ENCODE data around the gene LAMA4.

LAMA4 gene

GRCh38 chr6:112176175-112176574 lies 78.2 kb downstream of the LAMA4 start:
- TF ChIP-seq CEBPB (IDR thresholded peaks at IDR 0.05) (no peak), TEAD4 (IDR thresholded peaks at IDR 0.05) (no peak), TCF12 (IDR thresholded peaks at IDR 0.05; ENCODE audit: low read depth) (no peak), RAD21 (IDR thresholded peaks at IDR 0.05; ENCODE audit: low read depth) (no peak), EGR1 (IDR thresholded peaks at IDR 0.05) (no peak), CREB1 (IDR thresholded peaks at IDR 0.05; ENCODE audit: low read depth) (no peak), YY1 (IDR thresholded peaks at IDR 0.05; ENCODE audit: low read depth) (no peak), TAF1 (IDR thresholded peaks at IDR 0.05; ENCODE audit: low read depth) (no peak), MAX (IDR thresholded peaks at IDR 0.05) (no peak), FOXM1 (IDR thresholded peaks at IDR 0.05; ENCODE audit: borderline replicate concordance, low read depth) (no peak), EP300 (IDR thresholded peaks at IDR 0.05; ENCODE audit: borderline replicate concordance) (no peak), USF1 (IDR thresholded peaks at IDR 0.05) (no peak), NFIC (IDR thresholded peaks at IDR 0.05) (no peak), ZBTB7A (IDR thresholded peaks at IDR 0.05; ENCODE audit: low read depth) (no peak)
- TF ChIP-seq, protein P1, sequence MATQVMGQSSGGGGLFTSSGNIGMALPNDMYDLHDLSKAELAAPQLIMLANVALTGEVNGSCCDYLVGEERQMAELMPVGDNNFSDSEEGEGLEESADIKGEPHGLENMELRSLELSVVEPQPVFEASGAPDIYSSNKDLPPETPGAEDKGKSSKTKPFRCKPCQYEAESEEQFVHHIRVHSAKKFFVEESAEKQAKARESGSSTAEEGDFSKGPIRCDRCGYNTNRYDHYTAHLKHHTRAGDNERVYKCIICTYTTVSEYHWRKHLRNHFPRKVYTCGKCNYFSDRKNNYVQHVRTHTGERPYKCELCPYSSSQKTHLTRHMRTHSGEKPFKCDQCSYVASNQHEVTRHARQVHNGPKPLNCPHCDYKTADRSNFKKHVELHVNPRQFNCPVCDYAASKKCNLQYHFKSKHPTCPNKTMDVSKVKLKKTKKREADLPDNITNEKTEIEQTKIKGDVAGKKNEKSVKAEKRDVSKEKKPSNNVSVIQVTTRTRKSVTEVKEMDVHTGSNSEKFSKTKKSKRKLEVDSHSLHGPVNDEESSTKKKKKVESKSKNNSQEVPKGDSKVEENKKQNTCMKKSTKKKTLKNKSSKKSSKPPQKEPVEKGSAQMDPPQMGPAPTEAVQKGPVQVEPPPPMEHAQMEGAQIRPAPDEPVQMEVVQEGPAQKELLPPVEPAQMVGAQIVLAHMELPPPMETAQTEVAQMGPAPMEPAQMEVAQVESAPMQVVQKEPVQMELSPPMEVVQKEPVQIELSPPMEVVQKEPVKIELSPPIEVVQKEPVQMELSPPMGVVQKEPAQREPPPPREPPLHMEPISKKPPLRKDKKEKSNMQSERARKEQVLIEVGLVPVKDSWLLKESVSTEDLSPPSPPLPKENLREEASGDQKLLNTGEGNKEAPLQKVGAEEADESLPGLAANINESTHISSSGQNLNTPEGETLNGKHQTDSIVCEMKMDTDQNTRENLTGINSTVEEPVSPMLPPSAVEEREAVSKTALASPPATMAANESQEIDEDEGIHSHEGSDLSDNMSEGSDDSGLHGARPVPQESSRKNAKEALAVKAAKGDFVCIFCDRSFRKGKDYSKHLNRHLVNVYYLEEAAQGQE (IDR thresholded peaks at IDR 0.05; ENCODE audit: low read depth): no peak

- TF ChIP-seq FOXM1 (IDR thresholded peaks at IDR 0.05; ENCODE audit: borderline replicate concordance, low read depth) (no peak), TAF1 (IDR thresholded peaks at IDR 0.05; ENCODE audit: low read depth) (no peak), TCF12 (IDR thresholded peaks at IDR 0.05; ENCODE audit: low read depth) (no peak), EGR1 (IDR thresholded peaks at IDR 0.05) (no peak), EP300 (IDR thresholded peaks at IDR 0.05; ENCODE audit: borderline replicate concordance) (no peak), TEAD4 (IDR thresholded peaks at IDR 0.05) (no peak), MAX (IDR thresholded peaks at IDR 0.05) (no peak), USF1 (IDR thresholded peaks at IDR 0.05) (no peak), NFIC (IDR thresholded peaks at IDR 0.05) (no peak), CREB1 (IDR thresholded peaks at IDR 0.05; ENCODE audit: low read depth) (no peak), YY1 (IDR thresholded peaks at IDR 0.05; ENCODE audit: low read depth) (no peak), CEBPB (IDR thresholded peaks at IDR 0.05) (no peak), ZBTB7A (IDR thresholded peaks at IDR 0.05; ENCODE audit: low read depth) (no peak)
Observed at GRCh38 chr6:112173221-112173804, 81.1 kb downstream of the LAMA4 start.

- TF ChIP-seq EP300 (IDR thresholded peaks at IDR 0.05; ENCODE audit: borderline replicate concordance): no peak
- TF ChIP-seq CREB1 (IDR thresholded peaks at IDR 0.05; ENCODE audit: low read depth): no peak
- TF ChIP-seq, protein P1 (IDR thresholded peaks at IDR 0.05; ENCODE audit: low read depth): no peak
- TF ChIP-seq CEBPB (IDR thresholded peaks at IDR 0.05): no peak
- TF ChIP-seq MAX (IDR thresholded peaks at IDR 0.05): no peak
- no peak for TF ChIP-seq NFIC (IDR thresholded peaks at IDR 0.05)
- TF ChIP-seq YY1 (IDR thresholded peaks at IDR 0.05; ENCODE audit: low read depth): no peak
- TF ChIP-seq ZBTB7A (IDR thresholded peaks at IDR 0.05; ENCODE audit: low read depth): no peak
- no peak for TF ChIP-seq EGR1 (IDR thresholded peaks at IDR 0.05)
- no peak for TF ChIP-seq USF1 (IDR thresholded peaks at IDR 0.05)
- TF ChIP-seq TEAD4 (IDR thresholded peaks at IDR 0.05): no peak
- TF ChIP-seq FOXM1 (IDR thresholded peaks at IDR 0.05; ENCODE audit: borderline replicate concordance, low read depth): no peak
Observed at GRCh38 chr6:112172540-112172939, 81.8 kb downstream of the LAMA4 start.

DNA sequence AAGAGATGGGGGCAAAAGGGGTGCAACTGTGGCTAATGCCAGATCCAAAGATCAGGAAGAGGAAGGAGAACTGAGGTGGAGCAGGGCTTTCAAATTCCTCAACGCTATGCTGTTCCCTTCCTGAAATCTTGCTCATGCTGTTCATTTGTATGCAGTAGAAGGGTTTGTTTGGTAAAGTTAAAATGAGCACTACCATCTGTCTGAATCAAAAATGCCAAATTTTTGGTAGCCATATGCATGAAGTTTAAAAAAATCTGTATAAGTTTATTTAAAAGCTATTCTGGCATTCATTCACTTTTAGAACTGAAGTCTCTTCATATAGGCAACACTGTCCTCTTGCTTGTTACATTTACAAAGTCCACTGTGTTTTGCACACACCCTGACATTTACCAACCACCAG lies 84.8 kb downstream of the LAMA4 start:
- TF ChIP-seq EP300 (IDR thresholded peaks at IDR 0.05; ENCODE audit: borderline replicate concordance) (no peak), TAF1 (IDR thresholded peaks at IDR 0.05; ENCODE audit: low read depth) (no peak), RAD21 (IDR thresholded peaks at IDR 0.05; ENCODE audit: low read depth) (no peak), USF1 (IDR thresholded peaks at IDR 0.05) (no peak), NFIC (IDR thresholded peaks at IDR 0.05) (no peak), CREB1 (IDR thresholded peaks at IDR 0.05; ENCODE audit: low read depth) (no peak), TCF12 (IDR thresholded peaks at IDR 0.05; ENCODE audit: low read depth) (no peak), MAX (IDR thresholded peaks at IDR 0.05) (no peak), YY1 (IDR thresholded peaks at IDR 0.05; ENCODE audit: low read depth) (no peak)
- TF ChIP-seq, protein P1 (IDR thresholded peaks at IDR 0.05; ENCODE audit: low read depth): no peak
